ENCODE measurements around the gene KLK14. TPM values are rescaled to one million over a fixed set of nuclear protein-coding genes. Genes with fewer than 3 reads are reported as not detected.

KLK14 gene
- polyA plus RNA-seq, 1 donor from 2014 or later = not detected

- H2AFZ ChIP-seq (ENCODE audit: low read depth, low read length) = no peak overlapping the region
- no peaks in the 10 kb centered on the region for H3F3A ChIP-seq (ENCODE audit: insufficient read depth, low read length, poor library complexity, severe bottlenecking)
- no peaks in the 10 kb centered on the region for H3K9me3 ChIP-seq (ENCODE audit: low read length)
- no peaks in the 10 kb centered on the region for H3K27me3 ChIP-seq (ENCODE audit: insufficient read depth, low read depth, low read length)
- H3K27ac ChIP-seq (ENCODE audit: low read length) = no peak overlapping the region
- H3K4me2 ChIP-seq (ENCODE audit: low read length) = no peak overlapping the region
- no peaks in the 10 kb centered on the region for H3K79me2 ChIP-seq (replicated peaks; ENCODE audit: insufficient read depth, low read length)
- no peaks in the 10 kb centered on the region for H3K36me3 ChIP-seq (ENCODE audit: insufficient read depth, low read length)
- H3K4me3 ChIP-seq (ENCODE audit: low read length) = no peak overlapping the region
- H3K9me2 ChIP-seq (ENCODE audit: insufficient read depth, low read length) = no peaks in the 10 kb centered on the region
- TF ChIP-seq TAF1 (IDR thresholded peaks at IDR 0.05; ENCODE audit: low read depth) = no peak
- no peak for TF ChIP-seq REST (IDR thresholded peaks at IDR 0.05; ENCODE audit: borderline replicate concordance)
- no peak for TF ChIP-seq CTCF (IDR thresholded peaks at IDR 0.05; ENCODE audit: poor library complexity, severe bottlenecking)
- no peak for TF ChIP-seq MXI1 (conservative IDR thresholded peaks at IDR 0.05; ENCODE audit: poor library complexity, severe bottlenecking)
- no peak for TF ChIP-seq SMC3 (conservative IDR thresholded peaks at IDR 0.05; ENCODE audit: poor library complexity)
- TF ChIP-seq EZH2 (IDR thresholded peaks at IDR 0.05; ENCODE audit: borderline replicate concordance, insufficient read depth, low read length, poor library complexity, severe bottlenecking) = no peak
- TF ChIP-seq EP300 (conservative IDR thresholded peaks at IDR 0.05; ENCODE audit: poor library complexity, severe bottlenecking) = no peak
- TF ChIP-seq RAD21 (conservative IDR thresholded peaks at IDR 0.05) = no peak
- TF ChIP-seq POLR2AphosphoS5 (IDR thresholded peaks at IDR 0.05) = no peak
- H4K20me1 ChIP-seq (ENCODE audit: insufficient read depth) = no peaks in the 10 kb centered on the region
- no peak overlapping the region for H3K9ac ChIP-seq (ENCODE audit: low read length)
Observed at GRCh38 chr19:51122112-51122981, 39.7 kb upstream of the KLK14 start.

GRCh38 chr19:51121257-51121656, 38.6 kb upstream of the KLK14 start:
- H3K36me3 ChIP-seq (ENCODE audit: insufficient read depth, low read length) = no peaks in the 10 kb centered on the region
- no peaks in the 10 kb centered on the region for H3K79me2 ChIP-seq (replicated peaks; ENCODE audit: insufficient read depth, low read length)
- no peaks in the 10 kb centered on the region for H3K27me3 ChIP-seq (ENCODE audit: insufficient read depth, low read depth, low read length)
- H3K9me2 ChIP-seq (ENCODE audit: insufficient read depth, low read length) = no peaks in the 10 kb centered on the region
- no peak overlapping the region for H3K4me3 ChIP-seq (ENCODE audit: low read length)
- H4K20me1 ChIP-seq (ENCODE audit: insufficient read depth) = no peaks in the 10 kb centered on the region
- no peak overlapping the region for H2AFZ ChIP-seq (ENCODE audit: low read depth, low read length)
- no peak overlapping the region for H3K9ac ChIP-seq (ENCODE audit: low read length)
- TF ChIP-seq RAD21 (conservative IDR thresholded peaks at IDR 0.05) (no peak), CTCF (IDR thresholded peaks at IDR 0.05; ENCODE audit: poor library complexity, severe bottlenecking) (no peak), SMC3 (conservative IDR thresholded peaks at IDR 0.05; ENCODE audit: poor library complexity) (no peak), EP300 (conservative IDR thresholded peaks at IDR 0.05; ENCODE audit: poor library complexity, severe bottlenecking) (no peak), MXI1 (conservative IDR thresholded peaks at IDR 0.05; ENCODE audit: poor library complexity, severe bottlenecking) (no peak), EZH2 (IDR thresholded peaks at IDR 0.05; ENCODE audit: borderline replicate concordance, insufficient read depth, low read length, poor library complexity, severe bottlenecking) (no peak), REST (IDR thresholded peaks at IDR 0.05; ENCODE audit: borderline replicate concordance) (no peak), POLR2AphosphoS5 (IDR thresholded peaks at IDR 0.05) (no peak), TAF1 (IDR thresholded peaks at IDR 0.05; ENCODE audit: low read depth) (no peak)
- H3K4me2 ChIP-seq (ENCODE audit: low read length) = no peak overlapping the region
- no peaks in the 10 kb centered on the region for H3F3A ChIP-seq (ENCODE audit: insufficient read depth, low read length, poor library complexity, severe bottlenecking)
- no peaks in the 10 kb centered on the region for H3K9me3 ChIP-seq (ENCODE audit: low read length)
- no peak overlapping the region for H3K27ac ChIP-seq (ENCODE audit: low read length)
